Panc1 (cell line): ENCODE data around the gene NADK2. TPM values are rescaled to one million over a fixed set of nuclear protein-coding genes. Genes with fewer than 3 reads are reported as not detected.

Source experiments
- ATAC-seq: fragments of 200-7000 bp; cut with Tn5 transposase; 2 replicates; pipeline ENCODE4 v1.9.1; 2020; ENCODE audit warnings: mild to moderate bottlenecking, moderate library complexity
- BruUV-seq: library from RNA; stranded (reverse); fragments of 400-500 nt; replicated peaks from 2 replicates; lab custom pipeline; 2021; lab: Mats Ljungman, UMichigan
- CTCF ChIA-PET: fragments of 300-600 bp; sonication (Branson Sonifier 250); formaldehyde crosslinking; loops from one replicate; lab custom pipeline; 2022; ENCODE audit warnings: antibody characterized with exemption; lab: Charles Lee
- POLR2A ChIA-PET: fragments of 300-600 bp; sonication (Branson Sonifier 250); formaldehyde crosslinking; loops from one replicate; lab custom pipeline; 2022; ENCODE audit warnings: antibody characterized with exemption; lab: Charles Lee
- DNase-seq: peaks from one replicate; pipeline ENCODE4 v3.0.0-alpha.2; 2010; ENCODE audit warnings: low read depth, low spot score
- H3K27ac ChIP-seq: 2 replicates; pipeline ENCODE4 v1.5.1; 2011; ENCODE audit warnings: mild to moderate bottlenecking, low read length, inconsistent platforms
- H3K27me3 ChIP-seq: fragments of 200-500 bp; sonication (Bioruptor generic); 2 replicates; pipeline ENCODE4 v1.6.0; 2014; ENCODE audit warnings: low read length, inconsistent platforms; ENCODE audit not compliant: control insufficient read depth, insufficient read depth
- H3K36me3 ChIP-seq: fragments of 200-500 bp; sonication (Bioruptor generic); 2 replicates; pipeline ENCODE4 v1.5.1; 2014; ENCODE audit warnings: inconsistent platforms, mild to moderate bottlenecking, low read length, moderate library complexity; ENCODE audit not compliant: control insufficient read depth, insufficient read depth
- H3K4me1 ChIP-seq: 2 replicates; pipeline ENCODE4 v1.5.1; 2011; ENCODE audit warnings: inconsistent platforms, mild to moderate bottlenecking, low read length, moderate library complexity; ENCODE audit not compliant: control insufficient read depth, insufficient read depth
- H3K4me3 ChIP-seq, 2 experiments: 2 replicates each; pipeline ENCODE4 v1.5.1; 2011 to 2012; ENCODE audit warnings: low read depth in 2 of 2, low read length in 2 of 2, mild to moderate bottlenecking in 2 of 2, inconsistent platforms in 1 of 2, moderate library complexity in 1 of 2
- H3K9me3 ChIP-seq: fragments of 200-500 bp; sonication (Bioruptor generic); 2 replicates; pipeline ENCODE4 v1.5.1; 2014; ENCODE audit warnings: low read depth, mild to moderate bottlenecking, inconsistent platforms, low read length, moderate library complexity; ENCODE audit not compliant: control insufficient read depth, insufficient read depth
- POLR2AphosphoS5 ChIP-seq: IDR thresholded peaks from 2 replicates; pipeline ENCODE4 v1.6.1; 2012; ENCODE audit warnings: mild to moderate bottlenecking, low read depth, low read length, moderate library complexity
- SIN3A ChIP-seq: IDR thresholded peaks from 2 replicates; pipeline ENCODE4 v1.6.1; 2012; ENCODE audit warnings: low read depth, mild to moderate bottlenecking, low read length, moderate library complexity, borderline replicate concordance; ENCODE audit not compliant: insufficient read depth
- TCF7L2 ChIP-seq: IDR thresholded peaks from 2 replicates; pipeline ENCODE4 v1.6.1; 2011; ENCODE audit warnings: mild to moderate bottlenecking, low read depth, low read length, inconsistent platforms
- in situ Hi-C: cut with HindIII; loops from 2 replicates; pipeline ENCODE4 v1.10.0; 2016; ENCODE audit warnings: low sequenced_read_pairs, low pct_unique_long_range_greater_than_20kb
- intact Hi-C: fragments of 100-400 bp; cut with micrococcal nuclease; formaldehyde crosslinking; loops from one replicate; pipeline ENCODE4 v1.10.0; 2022; ENCODE audit not compliant: unreplicated experiment
- total RNA-seq: library from RNA; stranded (reverse); gene quantifications from one replicate; pipeline ENCODE4 v1.2.1, GENCODE V29; 2021; ENCODE audit not compliant: unreplicated experiment
- TF ChIP-seq, protein P1 (sequence below), 2 experiments: IDR thresholded peaks; 2 replicates each; pipeline ENCODE4 v1.6.1; 2011 to 2012; ENCODE audit warnings: low read depth in 2 of 2, control low read depth in 1 of 2, low read length in 1 of 2, mild to moderate bottlenecking in 1 of 2, moderate library complexity in 1 of 2; ENCODE audit not compliant: insufficient read depth in 1 of 2
- TF ChIP-seq, protein P2 (sequence below): fragments of 450-650 bp; IDR thresholded peaks from 2 replicates; pipeline ENCODE4 v1.5.1; 2017; ENCODE audit warnings: mild to moderate bottlenecking

NADK2 gene
- total RNA-seq, 1 experiment from 2014 or later = 22.5 TPM

DNA sequence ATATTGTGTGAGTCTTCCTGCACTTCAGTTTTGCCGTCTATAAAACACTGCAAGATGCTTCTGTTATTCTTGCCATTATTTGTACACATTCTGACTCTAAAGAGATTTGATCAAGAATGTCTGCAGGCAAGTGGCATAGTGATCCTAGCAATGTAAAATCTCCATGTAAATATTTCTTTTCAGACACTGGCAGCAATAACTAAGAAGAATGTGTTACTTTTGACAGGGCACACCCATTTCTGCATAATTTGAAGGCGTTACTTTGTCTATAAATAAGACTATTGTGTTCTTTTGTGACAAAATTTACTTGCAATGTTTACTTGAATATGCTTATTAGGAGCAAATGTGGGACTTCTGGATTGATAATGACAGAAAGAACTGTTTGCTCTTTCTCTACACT lies 39.9 kb upstream of the NADK2 start:
- H3K27me3 ChIP-seq = peaks cover 6% of the 10 kb centered on the region
- H3K27ac ChIP-seq = no peak overlapping the region
- H3K4me3 ChIP-seq = no peak overlapping the region
- ChIA-PET POLR2A (no interaction called here), CTCF (no interaction called here)
- no peaks in the 10 kb centered on the region for H3K4me1 ChIP-seq
- no TSS peak for BruUV-seq
- no peak for ATAC-seq
- H3K9me3 ChIP-seq = no peaks in the 10 kb centered on the region
- intact Hi-C loops (no loop called here), in situ Hi-C loops (no loop called here)
- H3K36me3 ChIP-seq = no peaks in the 10 kb centered on the region
- no peak for DNase-seq
- TF ChIP-seq SIN3A = no peak
- TF ChIP-seq TCF7L2 = no peak
- no peak for TF ChIP-seq POLR2AphosphoS5
- TF ChIP-seq, protein P1, sequence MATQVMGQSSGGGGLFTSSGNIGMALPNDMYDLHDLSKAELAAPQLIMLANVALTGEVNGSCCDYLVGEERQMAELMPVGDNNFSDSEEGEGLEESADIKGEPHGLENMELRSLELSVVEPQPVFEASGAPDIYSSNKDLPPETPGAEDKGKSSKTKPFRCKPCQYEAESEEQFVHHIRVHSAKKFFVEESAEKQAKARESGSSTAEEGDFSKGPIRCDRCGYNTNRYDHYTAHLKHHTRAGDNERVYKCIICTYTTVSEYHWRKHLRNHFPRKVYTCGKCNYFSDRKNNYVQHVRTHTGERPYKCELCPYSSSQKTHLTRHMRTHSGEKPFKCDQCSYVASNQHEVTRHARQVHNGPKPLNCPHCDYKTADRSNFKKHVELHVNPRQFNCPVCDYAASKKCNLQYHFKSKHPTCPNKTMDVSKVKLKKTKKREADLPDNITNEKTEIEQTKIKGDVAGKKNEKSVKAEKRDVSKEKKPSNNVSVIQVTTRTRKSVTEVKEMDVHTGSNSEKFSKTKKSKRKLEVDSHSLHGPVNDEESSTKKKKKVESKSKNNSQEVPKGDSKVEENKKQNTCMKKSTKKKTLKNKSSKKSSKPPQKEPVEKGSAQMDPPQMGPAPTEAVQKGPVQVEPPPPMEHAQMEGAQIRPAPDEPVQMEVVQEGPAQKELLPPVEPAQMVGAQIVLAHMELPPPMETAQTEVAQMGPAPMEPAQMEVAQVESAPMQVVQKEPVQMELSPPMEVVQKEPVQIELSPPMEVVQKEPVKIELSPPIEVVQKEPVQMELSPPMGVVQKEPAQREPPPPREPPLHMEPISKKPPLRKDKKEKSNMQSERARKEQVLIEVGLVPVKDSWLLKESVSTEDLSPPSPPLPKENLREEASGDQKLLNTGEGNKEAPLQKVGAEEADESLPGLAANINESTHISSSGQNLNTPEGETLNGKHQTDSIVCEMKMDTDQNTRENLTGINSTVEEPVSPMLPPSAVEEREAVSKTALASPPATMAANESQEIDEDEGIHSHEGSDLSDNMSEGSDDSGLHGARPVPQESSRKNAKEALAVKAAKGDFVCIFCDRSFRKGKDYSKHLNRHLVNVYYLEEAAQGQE (IDR thresholded peaks at IDR 0.05; ENCODE audit: insufficient read depth in 1 of 2, low read depth in 2 of 2, low read length in 1 of 2) = no peak
- TF ChIP-seq, protein P2, sequence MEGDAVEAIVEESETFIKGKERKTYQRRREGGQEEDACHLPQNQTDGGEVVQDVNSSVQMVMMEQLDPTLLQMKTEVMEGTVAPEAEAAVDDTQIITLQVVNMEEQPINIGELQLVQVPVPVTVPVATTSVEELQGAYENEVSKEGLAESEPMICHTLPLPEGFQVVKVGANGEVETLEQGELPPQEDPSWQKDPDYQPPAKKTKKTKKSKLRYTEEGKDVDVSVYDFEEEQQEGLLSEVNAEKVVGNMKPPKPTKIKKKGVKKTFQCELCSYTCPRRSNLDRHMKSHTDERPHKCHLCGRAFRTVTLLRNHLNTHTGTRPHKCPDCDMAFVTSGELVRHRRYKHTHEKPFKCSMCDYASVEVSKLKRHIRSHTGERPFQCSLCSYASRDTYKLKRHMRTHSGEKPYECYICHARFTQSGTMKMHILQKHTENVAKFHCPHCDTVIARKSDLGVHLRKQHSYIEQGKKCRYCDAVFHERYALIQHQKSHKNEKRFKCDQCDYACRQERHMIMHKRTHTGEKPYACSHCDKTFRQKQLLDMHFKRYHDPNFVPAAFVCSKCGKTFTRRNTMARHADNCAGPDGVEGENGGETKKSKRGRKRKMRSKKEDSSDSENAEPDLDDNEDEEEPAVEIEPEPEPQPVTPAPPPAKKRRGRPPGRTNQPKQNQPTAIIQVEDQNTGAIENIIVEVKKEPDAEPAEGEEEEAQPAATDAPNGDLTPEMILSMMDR = no peak

DNA sequence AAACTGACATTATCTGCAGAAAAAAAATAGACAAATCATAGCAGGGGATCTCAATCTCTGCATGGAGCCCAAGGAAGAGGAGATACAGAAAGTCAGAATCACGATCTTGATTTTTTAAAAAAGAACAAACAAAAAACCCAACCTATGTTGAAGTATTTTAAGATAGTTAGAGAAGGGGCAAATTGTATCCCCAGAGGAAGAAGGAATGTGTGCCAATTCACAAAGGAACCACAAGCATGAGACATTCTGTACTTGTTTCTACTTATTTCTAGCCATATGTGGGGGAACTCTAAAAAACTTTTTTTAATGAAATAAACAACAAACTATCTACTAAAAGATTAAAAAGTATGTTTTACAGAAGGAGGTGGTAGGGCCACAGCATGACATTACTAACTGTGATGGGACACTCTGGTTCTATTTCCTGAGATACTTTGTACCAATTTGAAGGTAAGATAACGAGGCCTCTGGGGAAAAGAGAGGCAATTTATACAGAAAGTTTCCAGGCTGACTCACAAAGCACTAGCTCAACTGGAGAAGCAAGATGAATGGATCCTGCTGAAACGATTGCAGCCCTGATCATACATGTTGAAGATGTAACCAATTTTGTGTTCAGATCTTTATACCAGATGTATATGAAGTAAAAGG lies 37.5 kb upstream of the NADK2 start:
- H3K4me1 ChIP-seq = no peaks in the 10 kb centered on the region
- in situ Hi-C loops (no loop called here), intact Hi-C loops (no loop called here)
- H3K36me3 ChIP-seq = no peaks in the 10 kb centered on the region
- H3K9me3 ChIP-seq = no peaks in the 10 kb centered on the region
- no peak for DNase-seq
- H3K4me3 ChIP-seq = no peak overlapping the region
- no peak overlapping the region for H3K27ac ChIP-seq
- BruUV-seq = no TSS peak
- ATAC-seq = no peak
- TF ChIP-seq TCF7L2 (no peak), SIN3A (no peak), POLR2AphosphoS5 (no peak)
- TF ChIP-seq, protein P1 (IDR thresholded peaks at IDR 0.05; ENCODE audit: insufficient read depth in 1 of 2, low read depth in 2 of 2, low read length in 1 of 2) = no peak
- TF ChIP-seq, protein P2 = no peak
- CTCF ChIA-PET = no interaction called here
- POLR2A ChIA-PET = no interaction called here
- peaks cover 2% of the 10 kb centered on the region for H3K27me3 ChIP-seq
